Measurements from ENCODE around the gene SH3BP4. TPM values are rescaled to one million over a fixed set of nuclear protein-coding genes. Genes with fewer than 3 reads are reported as not detected.
A peak's percentile ranks its signal among the peaks of the same experiment; 100 is the strongest.

The SH3BP4 gene
- total RNA-seq, 1 donor from 2014 or later: 53.4 TPM

- TF ChIP-seq EZH2phosphoT487 (IDR thresholded peaks at IDR 0.05) (no peak), EZH2 (IDR thresholded peaks at IDR 0.05) (no peak)
- TF ChIP-seq, protein P1, sequence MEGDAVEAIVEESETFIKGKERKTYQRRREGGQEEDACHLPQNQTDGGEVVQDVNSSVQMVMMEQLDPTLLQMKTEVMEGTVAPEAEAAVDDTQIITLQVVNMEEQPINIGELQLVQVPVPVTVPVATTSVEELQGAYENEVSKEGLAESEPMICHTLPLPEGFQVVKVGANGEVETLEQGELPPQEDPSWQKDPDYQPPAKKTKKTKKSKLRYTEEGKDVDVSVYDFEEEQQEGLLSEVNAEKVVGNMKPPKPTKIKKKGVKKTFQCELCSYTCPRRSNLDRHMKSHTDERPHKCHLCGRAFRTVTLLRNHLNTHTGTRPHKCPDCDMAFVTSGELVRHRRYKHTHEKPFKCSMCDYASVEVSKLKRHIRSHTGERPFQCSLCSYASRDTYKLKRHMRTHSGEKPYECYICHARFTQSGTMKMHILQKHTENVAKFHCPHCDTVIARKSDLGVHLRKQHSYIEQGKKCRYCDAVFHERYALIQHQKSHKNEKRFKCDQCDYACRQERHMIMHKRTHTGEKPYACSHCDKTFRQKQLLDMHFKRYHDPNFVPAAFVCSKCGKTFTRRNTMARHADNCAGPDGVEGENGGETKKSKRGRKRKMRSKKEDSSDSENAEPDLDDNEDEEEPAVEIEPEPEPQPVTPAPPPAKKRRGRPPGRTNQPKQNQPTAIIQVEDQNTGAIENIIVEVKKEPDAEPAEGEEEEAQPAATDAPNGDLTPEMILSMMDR (IDR thresholded peaks at IDR 0.05): no peak
- Mint-ChIP-seq H3K36me3 (peaks cover 42% of the 10 kb centered on the region), H3K4me1 (peaks cover 41% of the 10 kb centered on the region), H3K27me3 (ENCODE audit: insufficient read depth, low read depth) (peaks cover 10% of the 10 kb centered on the region), H3K27ac (no peak overlapping the region), H3K4me3 (peak overlapping the region; percentile 19), H3K9me3 (peaks cover 20% of the 10 kb centered on the region)
- Histone ChIP-seq H3F3A (ENCODE audit: low read depth) (no peaks in the 10 kb centered on the region), H3K27me3 (no peaks in the 10 kb centered on the region), H3K9ac (no peak overlapping the region), H3K4me1 (peaks cover 12% of the 10 kb centered on the region), H4K20me1 (ENCODE audit: low read depth) (peaks cover 60% of the 10 kb centered on the region), H2AFZ (replicated peaks) (no peak overlapping the region), H3K79me2 (ENCODE audit: low read depth) (peaks cover 100% of the 10 kb centered on the region), H3K9me3 (ENCODE audit: low read depth) (no peaks in the 10 kb centered on the region), H3K36me3 (no peaks in the 10 kb centered on the region), H3K4me3 (no peak overlapping the region), H3K4me2 (no peak overlapping the region), H3K27ac (no peak overlapping the region)
- DNase-seq (ENCODE audit: low spot score): no peak
Measured at GRCh38 chr2:235025800-235026536, 74.2 kb downstream of the SH3BP4 start.

DNA sequence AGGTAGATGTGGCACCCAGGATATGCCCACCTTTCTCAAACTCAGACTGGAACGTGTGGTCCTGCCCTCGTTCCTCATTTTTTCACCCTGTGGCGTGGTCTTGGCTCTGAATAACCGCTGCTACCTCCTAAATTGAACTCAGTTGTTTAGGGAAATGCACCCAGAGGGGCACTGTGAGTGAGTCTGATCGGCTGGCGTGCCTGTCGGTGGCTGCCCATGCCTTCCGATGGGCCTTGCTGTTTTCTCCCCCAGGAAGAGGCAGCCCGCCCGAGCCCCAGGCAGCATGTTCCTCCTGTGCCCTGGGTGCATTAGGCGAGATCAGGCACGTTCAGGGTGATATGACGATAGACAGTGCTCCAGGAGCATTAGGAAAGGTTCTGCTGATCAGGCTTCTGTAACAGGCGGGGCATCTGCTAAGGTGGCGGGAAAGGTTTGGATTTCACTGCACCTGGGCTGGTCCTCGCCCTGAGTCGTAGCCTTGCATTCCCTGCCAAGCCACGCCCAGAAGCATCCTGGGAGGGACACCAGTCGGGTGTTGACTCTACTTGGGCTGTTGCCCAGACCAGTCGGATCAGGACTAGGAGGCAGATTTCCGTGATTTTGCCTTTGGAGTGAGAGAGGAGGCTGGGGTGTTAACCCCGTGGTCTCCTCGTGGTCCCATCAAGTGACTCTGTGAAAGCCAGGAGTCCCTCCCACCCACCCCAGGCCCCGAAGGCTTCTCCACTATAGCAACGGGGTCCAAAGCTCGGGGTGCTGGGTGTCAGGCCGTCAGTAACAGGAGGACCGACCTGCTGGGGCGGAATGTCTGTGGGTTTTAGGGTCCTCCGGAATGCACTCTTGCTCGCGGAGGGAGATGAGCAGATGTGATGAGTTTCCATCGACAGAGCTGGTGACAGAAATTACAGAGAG lies 75.1 kb downstream of the SH3BP4 start:
- Histone ChIP-seq H3F3A (ENCODE audit: low read depth) (no peaks in the 10 kb centered on the region), H3K9ac (no peak overlapping the region), H3K9me3 (ENCODE audit: low read depth) (no peaks in the 10 kb centered on the region), H3K27me3 (no peaks in the 10 kb centered on the region), H3K27ac (no peak overlapping the region), H4K20me1 (ENCODE audit: low read depth) (peaks cover 68% of the 10 kb centered on the region), H2AFZ (replicated peaks) (no peak overlapping the region), H3K4me1 (peaks cover 12% of the 10 kb centered on the region), H3K79me2 (ENCODE audit: low read depth) (peaks cover 100% of the 10 kb centered on the region), H3K4me2 (no peak overlapping the region), H3K36me3 (no peaks in the 10 kb centered on the region), H3K4me3 (no peak overlapping the region)
- Mint-ChIP-seq H3K4me1 (peaks cover 50% of the 10 kb centered on the region), H3K36me3 (peaks cover 42% of the 10 kb centered on the region), H3K4me3 (no peak overlapping the region), H3K27me3 (ENCODE audit: insufficient read depth, low read depth) (peaks cover 14% of the 10 kb centered on the region), H3K27ac (peak overlapping the region; percentile 90), H3K9me3 (peaks cover 20% of the 10 kb centered on the region)
- DNase-seq (ENCODE audit: low spot score): no peak
- no peak for TF ChIP-seq EZH2 (IDR thresholded peaks at IDR 0.05)

- H3K27me3 Mint-ChIP-seq (ENCODE audit: insufficient read depth, low read depth): peaks cover 14% of the 10 kb centered on the region
- H3K27ac Mint-ChIP-seq: peak overlapping the region; percentile 90
- Histone ChIP-seq H3F3A (ENCODE audit: low read depth) (no peaks in the 10 kb centered on the region), H3K27ac (no peak overlapping the region), H3K79me2 (ENCODE audit: low read depth) (peaks cover 100% of the 10 kb centered on the region), H4K20me1 (ENCODE audit: low read depth) (peaks cover 74% of the 10 kb centered on the region), H3K9me3 (ENCODE audit: low read depth) (no peaks in the 10 kb centered on the region), H3K9ac (no peak overlapping the region), H2AFZ (replicated peaks) (no peak overlapping the region), H3K4me1 (peaks cover 12% of the 10 kb centered on the region), H3K4me3 (no peak overlapping the region), H3K27me3 (no peaks in the 10 kb centered on the region), H3K4me2 (no peak overlapping the region), H3K36me3 (no peaks in the 10 kb centered on the region)
- TF ChIP-seq EZH2 (IDR thresholded peaks at IDR 0.05) (no peak), EZH2phosphoT487 (IDR thresholded peaks at IDR 0.05) (no peak)
- TF ChIP-seq, protein P1 (IDR thresholded peaks at IDR 0.05): no peak
- H3K4me3 Mint-ChIP-seq: no peak overlapping the region
- H3K9me3 Mint-ChIP-seq: peaks cover 20% of the 10 kb centered on the region
- no peak for DNase-seq (ENCODE audit: low spot score)
- peaks cover 50% of the 10 kb centered on the region for H3K4me1 Mint-ChIP-seq
- peaks cover 38% of the 10 kb centered on the region for H3K36me3 Mint-ChIP-seq
Measured at GRCh38 chr2:235027558-235028214, 75.9 kb downstream of the SH3BP4 start.

Measured in neural progenitor cell (in vitro differentiated cells).